Measurements from ENCODE around the gene PCDHAC2. TPM values are rescaled to one million over a fixed set of nuclear protein-coding genes. Genes with fewer than 3 reads are reported as not detected.

The PCDHAC2 gene
- total and polyA plus RNA-seq, 2 of the 4 experiments (the other 2 are of a cell fraction), result not detected

- no peak overlapping the region for H2AK9ac ChIP-seq (replicated peaks; ENCODE audit: low read depth, low read length, poor library complexity)
- no peak for TF ChIP-seq USF2 (IDR thresholded peaks at IDR 0.05; ENCODE audit: low read depth, low read length)
- TF ChIP-seq CTCF (conservative IDR thresholded peaks at IDR 0.05; ENCODE audit: low read depth, low read length), result no peak
- TF ChIP-seq BHLHE40 (IDR thresholded peaks at IDR 0.05; ENCODE audit: low read depth, low read length), result no peak
- no peak for TF ChIP-seq MAZ (IDR thresholded peaks at IDR 0.05; ENCODE audit: borderline replicate concordance, low read depth, low read length)
- TF ChIP-seq CHD1 (IDR thresholded peaks at IDR 0.05; ENCODE audit: low read depth, low read length), result no peak
- no peak for TF ChIP-seq FOS (IDR thresholded peaks at IDR 0.05; ENCODE audit: low read depth, low read length)
- no peak for TF ChIP-seq MXI1 (IDR thresholded peaks at IDR 0.05; ENCODE audit: borderline replicate concordance, low read depth, low read length)
- TF ChIP-seq RFX5 (IDR thresholded peaks at IDR 0.05; ENCODE audit: low read depth, low read length), result no peak
- no peak for TF ChIP-seq ELK1 (IDR thresholded peaks at IDR 0.05; ENCODE audit: borderline replicate concordance, low read depth, low read length)
- TF ChIP-seq NFE2L2 (IDR thresholded peaks at IDR 0.05; ENCODE audit: low read depth, low read length), result no peak
- no peak for TF ChIP-seq POLR2A (IDR thresholded peaks at IDR 0.05; ENCODE audit: low read depth, low read length)
- no peak for TF ChIP-seq SMC3 (IDR thresholded peaks at IDR 0.05; ENCODE audit: low read depth, low read length)
- H4K91ac ChIP-seq (ENCODE audit: insufficient read depth, low read depth, low read length), result no peak overlapping the region
- peak overlapping the region; percentile 64 for H3K4me2 ChIP-seq (ENCODE audit: low read depth, low read length)
- no peak overlapping the region for H3K14ac ChIP-seq (replicated peaks; ENCODE audit: low read depth, low read length)
- H2AK5ac ChIP-seq (ENCODE audit: low read depth, low read length), result no peak overlapping the region
- intact Hi-C loops (cut with micrococcal nuclease) (no loop called here), dilution Hi-C loops (cut with HindIII; ENCODE audit: low sequenced_read_pairs, unreplicated experiment) (no loop called here), in situ Hi-C loops (cut with MboI; ENCODE audit: low sequenced_read_pairs) (no loop called here)
- peaks cover 11% of the 10 kb centered on the region for H3K9me3 ChIP-seq (ENCODE audit: control insufficient read depth, insufficient read depth, low read length)
- no peak overlapping the region for H3K27ac ChIP-seq (ENCODE audit: insufficient read depth, low read length)
- H4K5ac ChIP-seq (ENCODE audit: low read depth, low read length), result no peak overlapping the region
- H3K9me1 ChIP-seq (ENCODE audit: insufficient read depth, low read length), result no peaks in the 10 kb centered on the region
- DNase-seq (no peak), ATAC-seq (ENCODE audit: low read depth) (no peak)
- H3K4me3 ChIP-seq (ENCODE audit: insufficient read depth, low read depth, low read length), result peak overlapping the region; percentile 21; the same call in 1 of the 2 replicates
- ChIA-PET POLR2A (ENCODE audit: unreplicated experiment) (no interaction called here), CTCF (no interaction called here)
- H4K8ac ChIP-seq (ENCODE audit: low read depth in 2 of 2, low read length in 2 of 2), result no peak overlapping the region
- H2AFZ ChIP-seq (replicated peaks; ENCODE audit: low read length, poor library complexity), result peak overlapping the region; percentile 41
- H2BK5ac ChIP-seq (ENCODE audit: low read depth, low read length, poor library complexity, severe bottlenecking), result no peak overlapping the region
- H2BK20ac ChIP-seq (ENCODE audit: low read depth, low read length), result no peak overlapping the region
- no peak overlapping the region for H3K23ac ChIP-seq (ENCODE audit: low read depth, low read length)
- H2BK120ac ChIP-seq (ENCODE audit: low read depth, low read length), result no peak overlapping the region
- BruUV-seq (replicated peaks), result no TSS peak
- H3K18ac ChIP-seq (ENCODE audit: low read depth, low read length), result no peak overlapping the region
- H2BK15ac ChIP-seq (ENCODE audit: low read depth, low read length), result no peak overlapping the region
- 7% methylated on average over 17 of the region's 26 CpGs; no CpG with 5 or more reads in 1 of the 2 experiments for WGBS, 2 experiments (ENCODE audit: extremely low coverage in 2 of 2, insufficient read length in 1 of 2)
- H3K56ac ChIP-seq (ENCODE audit: extremely low read depth, insufficient read depth, low read length), result no peak overlapping the region
- no peak overlapping the region for H3K4ac ChIP-seq (ENCODE audit: low read depth, low read length)
- no peaks in the 10 kb centered on the region for H3K27me3 ChIP-seq (ENCODE audit: control insufficient read depth, insufficient read depth, low read length)
- no peak overlapping the region for H3K9ac ChIP-seq (ENCODE audit: low read depth, low read length)
- no peaks in the 10 kb centered on the region for H3K36me3 ChIP-seq (ENCODE audit: control insufficient read depth, insufficient read depth, low read length)
- no peaks in the 10 kb centered on the region for H3K4me1 ChIP-seq (ENCODE audit: control insufficient read depth, insufficient read depth, low read length)
- H4K20me1 ChIP-seq (ENCODE audit: insufficient read depth, low read length), result no peaks in the 10 kb centered on the region
- no peaks in the 10 kb centered on the region for H3K79me1 ChIP-seq (ENCODE audit: low read depth in 1 of 2, low read length in 2 of 2)
These were observed 39.1 kb upstream of the PCDHAC2 start for GRCh38 chr5:140927228-140927573.

Measured in IMR-90 (cell line).